GM21723 (cell line): ENCODE results near the gene CCDC85B.
"Not testable (repeated sequence)": the region's sequence is repeated elsewhere in the genome, so short reads cannot be mapped to it uniquely, and the experiment has no call there.

Experiments used
- ATAC-seq: cut with Tn5 transposase; IDR thresholded peaks from one replicate; pipeline ENCODE4 v1.9.1; 2021; ENCODE audit warnings: mild to moderate bottlenecking, moderate library complexity; ENCODE audit not compliant: unreplicated experiment

The CCDC85B gene

DNA sequence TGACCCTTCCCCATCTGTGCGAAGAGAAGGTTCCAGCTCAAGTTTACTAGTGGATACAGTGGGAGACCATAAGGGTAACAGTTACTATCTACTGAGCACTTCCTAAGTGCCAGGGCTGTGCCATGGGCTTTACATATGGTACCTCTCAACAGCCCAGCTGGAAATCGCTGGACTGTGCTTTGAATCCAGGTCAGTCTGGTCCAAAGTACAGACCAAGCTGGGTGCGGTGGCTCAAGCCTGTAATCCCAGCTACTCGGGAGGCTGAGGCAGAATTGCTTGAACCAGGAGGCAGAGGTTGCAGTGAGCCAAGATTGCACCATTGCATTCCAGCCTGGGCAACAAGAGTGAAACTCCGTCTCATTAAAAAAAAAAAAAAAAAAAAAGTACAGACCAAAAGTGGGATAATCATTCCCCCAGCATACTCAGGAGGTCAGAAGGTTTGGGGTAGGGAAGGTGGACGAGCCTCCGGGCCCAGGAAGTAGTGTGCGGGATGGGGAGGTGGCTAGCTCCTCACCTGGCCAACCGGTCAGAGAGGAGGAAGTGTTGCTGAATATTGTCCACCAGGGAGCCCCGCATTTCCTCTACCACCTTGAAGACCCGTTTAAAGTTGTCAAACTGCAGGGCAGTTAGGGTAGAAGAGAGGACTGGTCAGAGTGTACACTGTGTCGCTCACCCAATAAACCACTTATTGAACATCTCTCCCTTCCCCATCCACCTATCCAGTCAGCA is 4.5 kb upstream of the CCDC85B start:
- no peak for ATAC-seq

DNA sequence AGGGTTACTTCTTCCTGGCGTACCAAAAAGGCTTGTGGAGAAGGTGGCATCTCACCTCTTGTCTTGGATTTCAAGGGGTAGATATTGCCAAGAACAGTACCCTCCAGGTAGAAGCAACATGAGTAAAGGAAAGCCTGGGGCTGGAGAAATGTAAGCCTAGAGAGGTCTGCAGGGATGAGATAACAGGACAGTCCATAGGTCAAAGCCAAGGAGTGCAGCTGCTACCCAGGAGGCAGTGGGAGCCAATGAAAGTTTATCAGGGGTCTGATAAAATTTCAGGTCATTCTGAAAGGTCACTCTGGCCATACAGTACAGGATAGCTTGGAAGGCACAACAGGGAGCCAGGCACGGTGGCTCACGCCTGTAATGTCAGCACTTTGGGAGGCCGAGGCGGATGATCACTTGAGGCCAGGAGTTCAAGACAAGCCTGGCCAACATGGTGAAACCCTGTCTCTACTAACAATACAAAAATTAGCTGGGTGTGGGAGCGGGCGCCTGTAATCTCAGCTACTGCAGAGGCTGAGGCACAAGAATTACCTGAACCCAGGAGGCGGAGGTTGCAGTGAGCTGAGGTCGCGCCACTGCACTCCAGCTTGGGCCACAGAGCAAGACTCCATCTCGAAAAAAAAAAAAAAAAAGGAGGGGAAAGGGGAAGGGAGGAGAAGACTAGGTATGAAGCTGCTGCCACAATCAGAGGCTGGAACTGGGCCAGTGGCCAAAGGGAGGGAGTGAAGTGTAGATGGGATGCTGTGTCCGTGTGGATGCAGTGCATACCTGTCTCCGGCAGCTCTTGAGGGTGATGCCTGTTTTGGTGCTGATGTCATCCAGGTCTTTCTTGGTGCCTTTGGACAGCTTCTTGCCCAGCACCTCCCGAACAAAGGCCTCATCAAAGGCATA is 3.4 kb upstream of the CCDC85B start:
- ATAC-seq: no peak

DNA sequence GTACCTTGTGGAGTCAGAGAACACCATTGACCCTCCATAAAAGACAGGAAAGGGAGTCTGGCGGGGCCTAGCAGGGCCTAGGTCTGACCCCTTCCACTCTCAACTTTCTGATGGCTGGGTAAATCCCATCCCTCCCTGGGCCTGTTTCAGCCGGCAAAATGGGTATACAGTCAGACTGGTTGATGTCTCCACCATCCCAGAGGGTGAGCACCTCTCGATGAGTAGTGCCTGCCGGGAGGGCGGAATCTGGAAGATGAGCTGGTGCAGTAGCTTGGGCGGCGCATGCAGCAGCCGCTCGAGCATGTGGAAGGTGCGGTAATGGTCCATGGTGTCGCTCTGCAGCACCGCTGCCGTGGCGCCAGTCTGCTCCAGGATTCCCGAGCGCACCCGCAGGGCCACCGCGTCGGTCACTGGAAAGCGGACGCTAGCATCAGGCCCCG is 2.7 kb upstream of the CCDC85B start:
- ATAC-seq: peak; percentile 4

DNA sequence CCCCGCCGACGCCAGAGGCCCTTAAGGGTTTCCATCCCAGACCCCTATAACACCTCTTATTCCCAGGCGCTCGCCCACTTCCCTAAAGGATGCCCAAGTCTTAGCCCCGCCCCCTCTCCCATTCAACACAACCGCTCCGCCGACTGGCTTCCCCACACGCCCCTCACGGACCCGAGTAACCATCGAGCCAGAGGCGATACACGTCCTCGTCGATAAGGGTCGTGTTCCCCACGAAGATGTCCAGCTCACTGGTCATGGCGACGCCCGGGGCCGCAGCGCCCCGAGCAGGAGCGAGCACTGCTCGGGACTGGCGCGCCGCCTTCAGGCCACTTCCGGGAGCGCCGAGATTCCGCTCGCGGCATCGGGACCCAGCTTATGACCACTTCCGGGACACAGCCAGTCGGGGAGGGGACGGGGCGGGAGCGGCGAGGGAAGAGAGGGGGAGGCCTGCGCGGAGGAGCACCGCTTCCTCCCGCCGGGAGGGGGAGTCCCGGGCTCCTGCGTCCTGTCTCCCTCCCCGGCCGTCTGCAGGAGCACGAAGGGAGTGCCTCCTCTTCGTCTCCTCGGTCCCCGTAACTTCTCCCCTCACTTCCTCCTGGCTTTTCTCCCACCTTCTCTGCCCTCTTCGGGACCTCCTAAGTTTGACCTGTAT is 2.2 kb upstream of the CCDC85B start, which contains the start of gene FIBP:
TSS of gene FIBP (minus strand) at position 309 of the 652 bp plus-strand sequence. CDS start at position 256, 53 bp downstream.
- peak; percentile 48 for ATAC-seq

DNA sequence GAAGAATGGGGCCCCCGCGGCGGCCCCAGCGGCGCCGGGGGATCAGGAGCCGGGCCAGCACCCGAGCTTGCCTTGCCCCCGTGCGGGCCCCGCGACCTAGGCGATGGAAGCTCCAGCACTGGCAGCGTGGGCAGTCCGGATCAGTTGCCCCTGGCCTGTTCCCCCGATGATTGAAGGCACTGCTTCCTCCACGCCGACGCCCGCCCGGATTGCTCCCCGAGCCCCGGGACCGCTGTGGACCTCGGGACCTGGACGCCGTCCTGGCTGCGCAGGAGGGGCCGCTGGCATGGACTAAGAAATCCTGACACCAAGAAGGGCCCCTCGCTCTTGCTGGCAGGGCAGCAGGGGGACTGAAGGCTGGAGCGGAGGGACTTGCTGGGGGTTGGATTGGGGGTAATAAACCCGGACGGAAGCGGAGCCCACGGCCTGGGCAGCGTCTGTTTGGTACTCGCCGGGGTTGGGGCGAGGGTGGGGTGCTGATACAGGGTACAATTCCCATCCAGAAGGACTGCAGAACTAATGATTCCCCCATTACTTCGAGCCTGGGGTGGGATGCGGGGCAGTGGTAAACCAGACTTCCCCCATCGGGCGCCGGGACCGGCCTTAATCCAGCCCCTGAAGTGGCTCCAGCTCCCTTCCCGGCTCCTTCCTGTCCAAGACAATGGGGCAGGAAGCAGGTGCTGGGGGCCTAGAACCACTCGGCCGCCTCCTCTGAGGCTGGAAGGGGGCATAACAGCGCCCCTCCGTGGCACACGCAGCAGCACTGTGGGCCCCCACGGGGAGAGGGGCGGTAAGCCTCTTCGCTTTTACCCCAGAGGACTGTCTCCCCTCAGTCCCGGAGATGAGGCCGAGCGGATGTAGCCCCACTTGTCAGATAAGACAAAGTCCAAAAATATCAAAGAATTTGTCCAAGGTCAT is 1.0 kb downstream of the CCDC85B start:
- no peak for ATAC-seq

DNA sequence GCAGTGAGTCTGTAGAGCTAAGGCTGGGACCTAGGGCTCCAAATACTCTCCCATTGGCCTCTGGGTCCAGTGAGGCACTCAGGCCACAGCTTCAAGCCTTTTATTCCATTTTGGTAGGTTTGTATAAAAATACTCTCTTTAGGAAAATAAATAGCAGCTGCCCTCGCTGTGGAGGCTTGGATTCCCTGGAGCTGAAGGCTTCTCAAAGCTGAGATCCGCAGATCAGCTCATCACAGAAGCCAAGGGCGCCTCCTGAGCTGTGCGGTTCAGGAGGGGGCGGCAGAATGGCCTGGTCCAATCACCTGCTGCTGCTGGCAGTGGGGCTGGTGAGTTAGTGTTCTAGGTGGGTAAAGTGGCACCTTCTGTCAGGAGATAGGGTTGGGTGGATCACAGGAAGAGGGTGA is 1.7 kb downstream of the CCDC85B start:
- ATAC-seq: not testable (repeated sequence)

DNA sequence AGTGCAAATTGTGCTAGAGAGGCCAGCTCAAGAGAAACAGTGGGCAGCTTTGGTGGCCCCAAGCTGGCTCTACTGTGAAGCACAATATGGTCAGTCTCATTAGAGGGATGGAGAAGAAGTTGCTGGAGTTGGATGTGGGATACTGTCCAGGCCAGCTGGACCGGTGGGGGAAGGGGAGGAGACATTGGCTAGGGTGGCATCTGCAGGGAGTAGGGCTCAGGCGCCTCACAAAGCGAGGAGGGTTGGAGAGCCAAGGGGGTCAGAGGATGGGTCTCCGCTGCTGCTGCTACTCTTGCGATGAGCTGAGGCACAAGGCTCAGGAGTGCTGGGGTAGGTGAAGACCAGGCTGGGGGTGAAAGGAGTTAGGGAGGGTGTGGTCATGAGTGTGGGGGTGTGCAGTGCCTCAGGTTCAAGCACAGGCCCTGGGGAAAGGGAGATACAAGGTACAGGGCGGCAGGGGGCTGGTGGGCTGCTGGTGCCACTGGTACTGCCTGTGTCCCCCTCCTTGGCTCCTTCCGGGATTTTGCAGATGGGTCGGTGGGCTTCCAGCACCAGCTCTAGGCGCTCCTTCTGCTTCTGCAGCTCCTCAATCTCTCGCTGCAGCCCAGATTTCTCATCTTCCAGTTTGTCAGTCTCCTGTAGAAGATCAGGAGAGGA is 2.3 kb downstream of the CCDC85B start:
- no peak for ATAC-seq

DNA sequence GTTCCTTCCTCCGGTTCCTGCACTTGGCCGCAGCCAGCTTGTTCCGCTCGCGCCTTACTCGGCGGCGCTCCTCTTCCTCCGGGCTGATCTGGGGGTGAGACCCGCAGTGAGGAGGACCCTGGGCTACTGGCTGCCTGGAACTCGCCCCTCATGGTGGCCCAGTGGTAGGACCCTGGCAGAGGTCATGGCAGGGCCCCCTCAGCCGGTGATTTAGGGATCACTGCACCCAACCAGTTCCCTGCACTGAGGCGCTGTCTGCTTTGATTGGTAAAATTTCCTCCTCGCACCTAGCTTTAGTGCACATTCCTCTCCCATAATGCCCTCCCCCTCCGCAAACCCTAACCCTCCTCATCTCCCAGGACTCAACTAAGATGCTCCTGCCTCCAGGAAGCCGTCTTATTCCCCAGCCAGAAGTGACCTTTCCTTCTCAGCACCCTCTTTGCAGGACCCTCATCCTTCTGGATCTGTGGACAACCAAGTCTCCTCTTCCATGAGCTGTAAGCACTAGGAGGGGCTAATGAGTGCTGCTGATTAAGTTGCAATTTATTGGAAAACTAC is 3.6 kb downstream of the CCDC85B start:
- no peak for ATAC-seq

DNA sequence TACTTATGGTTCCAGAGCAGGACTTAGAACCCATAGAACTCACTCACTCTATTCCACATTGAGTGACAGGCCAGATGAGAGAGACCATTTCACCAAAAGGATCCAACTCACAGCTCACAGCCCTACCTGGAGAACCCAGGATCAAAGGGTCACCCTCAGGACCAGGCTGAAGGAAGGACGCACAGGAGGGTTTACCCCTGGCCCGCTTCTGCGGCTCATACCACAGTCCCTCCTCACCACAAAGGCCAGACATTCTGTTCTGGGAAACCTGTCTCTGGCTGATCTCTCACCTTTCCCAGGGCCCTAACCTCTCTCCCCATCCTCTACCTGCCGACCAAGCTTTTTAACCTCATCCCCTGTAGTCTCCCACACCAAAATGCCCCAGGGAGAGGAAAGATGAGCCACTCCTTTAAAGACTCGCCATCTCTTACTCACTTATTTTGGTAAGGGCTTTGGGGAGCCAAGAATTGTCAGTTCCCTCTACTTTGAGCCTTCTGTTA is 5.1 kb downstream of the CCDC85B start:
- no peak for ATAC-seq

DNA sequence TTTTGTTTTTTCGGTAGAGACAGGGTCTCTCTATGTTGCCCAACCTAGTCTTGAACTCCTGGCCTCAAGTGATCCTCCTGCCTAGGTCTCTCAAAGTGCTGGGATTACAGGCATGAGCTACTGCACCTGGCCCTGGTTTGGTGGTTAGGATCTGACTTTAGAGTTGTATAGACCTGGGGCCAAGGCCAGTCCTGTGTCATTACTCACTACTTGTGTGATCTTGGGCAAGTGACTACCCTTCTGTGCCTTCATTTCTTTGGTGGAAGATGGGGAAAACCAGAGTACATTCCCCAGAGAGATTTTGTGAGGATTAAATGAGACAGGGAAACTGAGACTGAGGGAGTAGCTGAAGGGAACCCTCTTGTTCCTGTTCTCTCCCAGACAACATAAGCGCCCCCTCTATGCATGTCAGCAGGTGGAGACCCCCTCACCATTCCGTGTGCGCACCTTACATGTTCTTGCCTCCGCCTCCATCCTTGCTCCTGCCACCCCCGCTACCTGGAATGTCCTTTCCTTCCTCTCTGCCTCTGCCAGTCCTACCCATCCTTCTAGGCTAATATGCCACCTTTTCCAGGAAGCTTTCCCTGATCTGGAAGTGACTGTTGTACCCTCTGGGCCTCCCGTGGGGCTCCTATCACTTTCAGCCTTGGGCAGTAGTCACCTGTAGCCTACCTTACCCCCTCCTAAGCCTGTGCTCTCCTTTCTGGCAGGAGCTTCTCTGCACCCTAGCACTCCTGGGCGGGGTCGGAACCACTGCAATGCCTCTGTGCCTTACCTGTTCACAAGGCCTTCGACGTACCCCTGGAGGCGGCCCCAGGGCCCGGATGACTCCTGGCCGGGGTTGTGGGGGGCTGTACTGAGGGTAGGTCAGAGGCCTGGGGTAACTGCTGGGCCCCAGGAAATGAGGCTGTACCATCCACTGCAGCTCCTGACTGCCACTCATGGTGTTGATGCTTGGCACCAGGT is 5.8 kb downstream of the CCDC85B start:
- no peak for ATAC-seq

DNA sequence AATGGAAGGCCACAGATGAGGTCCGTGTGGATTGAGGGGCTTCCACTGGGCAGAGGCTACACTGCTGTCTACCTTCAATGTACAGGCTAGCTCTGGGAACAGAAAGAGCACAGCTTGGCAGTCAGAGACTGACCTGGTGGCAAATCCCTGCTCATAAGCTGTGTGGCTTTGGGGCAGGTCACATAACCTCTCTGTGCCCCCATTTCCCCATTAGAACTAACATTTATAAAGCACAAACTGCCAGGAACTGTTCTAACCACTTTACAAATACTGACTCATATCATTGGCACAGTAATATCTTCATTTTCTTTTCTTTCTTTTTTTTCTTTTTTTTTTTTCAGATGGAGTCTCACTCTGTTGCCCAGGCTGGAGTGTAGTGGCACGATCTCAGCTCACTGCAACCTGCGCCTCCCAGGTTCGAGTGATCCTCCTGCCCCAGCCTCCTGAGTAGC is 6.6 kb downstream of the CCDC85B start:
- ATAC-seq: no peak

DNA sequence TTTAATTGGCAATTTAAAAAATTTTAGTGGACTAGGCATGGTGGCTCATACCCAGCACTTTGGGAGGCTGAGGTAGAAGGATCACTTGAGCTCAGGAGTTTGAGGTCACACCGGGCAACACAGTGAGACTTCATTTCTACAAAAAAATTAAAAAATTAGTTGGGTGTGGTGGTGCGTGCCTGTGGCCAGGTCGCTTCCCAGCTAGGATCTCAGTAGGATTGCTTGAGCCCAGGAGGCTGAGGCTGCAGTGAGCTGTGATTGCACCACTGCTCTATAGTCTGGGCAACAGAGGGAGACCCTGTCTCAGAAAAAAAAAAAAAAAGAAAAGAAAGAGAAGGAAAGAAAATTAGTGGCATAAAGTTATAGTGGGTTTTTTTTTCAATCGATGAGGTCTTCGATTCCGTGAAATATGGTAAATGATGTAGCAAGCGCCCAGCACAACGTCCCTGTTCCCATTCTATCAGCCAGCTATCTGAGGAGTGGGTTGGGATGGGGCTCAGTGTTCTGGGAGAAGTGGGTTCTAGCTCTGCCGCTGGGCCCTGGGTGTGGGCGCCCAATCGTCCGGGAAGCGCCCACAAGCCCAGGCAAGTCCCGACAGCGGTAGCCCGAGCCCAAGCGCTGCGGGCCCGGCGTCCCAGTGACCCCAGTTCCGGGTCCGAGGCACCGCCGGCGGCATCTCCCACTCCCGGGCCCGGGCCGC is 8.3 kb downstream of the CCDC85B start:
- no peak for ATAC-seq

DNA sequence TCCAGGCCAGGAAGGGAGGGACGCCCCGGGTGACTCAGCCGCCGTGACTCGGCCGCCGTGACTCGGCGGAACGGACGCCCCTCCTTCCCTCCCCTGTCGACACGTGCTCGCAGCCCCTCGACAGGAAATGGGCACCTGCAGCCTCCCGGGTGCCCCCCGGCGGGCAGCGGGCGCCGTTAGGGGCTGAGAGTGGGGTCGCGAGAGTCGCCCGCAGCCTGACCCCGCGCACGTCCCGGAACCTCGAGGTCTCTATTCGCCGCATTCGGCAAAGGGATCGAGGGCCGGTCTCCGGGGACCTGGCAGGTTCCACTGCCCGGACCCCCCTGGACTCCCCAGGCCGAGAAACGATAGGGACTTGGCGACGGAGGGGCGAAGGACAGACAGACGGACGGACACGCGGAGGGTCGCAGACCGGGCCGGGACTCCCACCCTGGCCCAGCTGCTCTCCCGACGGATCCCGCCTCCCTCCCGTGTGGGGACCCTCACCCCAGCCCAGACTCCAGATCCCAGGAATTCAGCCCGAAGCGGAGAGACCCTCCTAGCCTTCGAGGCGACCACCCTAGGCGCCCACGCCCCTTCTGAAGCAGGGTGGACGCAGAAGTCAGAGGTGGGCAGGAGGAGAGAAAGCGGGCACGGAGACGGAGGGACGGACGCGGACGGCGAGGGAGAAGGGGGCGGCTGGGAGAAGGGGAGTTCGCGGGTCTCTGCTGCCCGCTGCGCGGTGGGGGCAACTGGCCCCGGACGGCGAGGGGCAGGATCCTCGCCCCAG is 9.1 kb downstream of the CCDC85B start:
- no peak for ATAC-seq

DNA sequence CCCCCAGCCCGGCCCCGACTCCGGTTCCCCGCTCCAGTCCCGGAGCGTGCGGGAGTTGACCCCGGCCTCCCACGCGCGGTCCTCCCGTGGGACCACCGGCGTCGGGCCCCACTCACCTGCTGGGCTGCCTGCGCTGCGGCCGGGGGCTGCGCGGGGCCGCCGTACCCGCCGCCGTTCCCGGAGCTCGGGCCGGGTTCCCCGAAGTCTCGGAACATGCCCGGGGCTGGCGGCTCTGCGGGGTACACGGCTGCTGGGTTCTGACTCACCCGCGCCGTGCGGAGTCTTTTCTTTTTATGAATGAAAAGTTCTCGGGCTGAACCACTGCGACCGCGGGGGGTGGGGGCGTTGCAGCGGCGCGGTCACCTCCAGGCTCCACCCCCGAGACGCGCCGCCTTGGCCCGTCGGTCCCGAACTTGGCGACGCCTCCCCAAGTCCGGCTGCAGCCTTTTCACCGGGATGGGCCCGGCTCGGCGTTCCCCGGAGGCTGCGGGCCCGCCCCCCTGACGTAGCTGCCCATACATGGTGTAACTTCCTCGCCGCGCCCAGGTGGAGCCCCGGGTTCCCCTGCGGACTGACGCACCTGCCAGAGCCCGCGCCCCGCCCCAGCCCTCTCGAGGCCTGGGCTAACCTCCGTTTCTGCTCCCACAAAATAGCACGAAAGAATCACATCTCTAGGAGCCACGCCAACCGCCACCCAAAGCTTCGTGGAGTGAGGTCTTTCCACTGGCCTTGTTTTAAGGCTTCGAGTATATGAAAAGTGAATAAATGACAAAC is 9.8 kb downstream of the CCDC85B start, which contains the start of gene FOSL1:
TSS of gene FOSL1 (minus strand) at position 264 of the 774 bp plus-strand sequence. CDS start at position 215, 49 bp downstream.
- peak; percentile 70 for ATAC-seq

DNA sequence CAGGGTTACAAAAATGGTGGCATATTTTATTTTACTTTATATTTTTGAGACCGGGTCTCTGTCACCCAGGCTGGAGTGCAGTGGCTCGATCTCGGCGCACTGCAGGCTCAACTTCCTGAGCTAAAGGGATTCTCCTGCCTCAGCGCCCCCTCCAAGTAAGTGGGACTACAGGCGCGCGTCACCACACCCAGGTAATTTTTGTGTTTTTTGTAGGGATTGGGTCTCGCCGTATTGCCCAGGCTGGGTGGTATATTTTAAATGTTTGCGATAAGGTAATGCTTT is 10.4 kb downstream of the CCDC85B start:
- ATAC-seq: no peak

DNA sequence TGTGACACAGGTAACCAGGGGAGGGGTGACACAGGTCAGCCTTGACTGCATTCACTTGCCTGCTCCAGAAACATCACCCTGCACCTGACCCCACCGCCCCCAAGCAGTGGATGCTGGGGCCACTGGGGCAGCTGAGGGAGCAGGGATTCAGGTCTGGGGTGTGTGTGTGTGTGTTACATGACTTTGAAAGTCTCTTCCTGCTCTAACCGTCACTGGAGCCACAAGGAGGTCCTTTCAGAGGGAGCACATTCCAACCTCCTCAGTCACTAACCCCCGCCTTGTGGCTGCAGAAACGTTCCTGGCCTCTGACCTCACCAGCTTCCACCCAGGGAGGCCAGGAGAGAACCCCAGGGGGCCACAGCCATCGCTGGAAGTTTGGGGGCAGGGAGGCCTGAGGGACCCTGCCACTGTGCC is 12.6 kb downstream of the CCDC85B start:
- ATAC-seq: no peak
